Prostate gland (tissue), 2 donors: ENCODE data around the gene NDUFV1.
"Not testable (repeated sequence)": the region's sequence is repeated elsewhere in the genome, so short reads cannot be mapped to it uniquely, and the experiment has no call there.

ENCODE experiments used
- CTCF ChIP-seq, 4 experiments: fragments of 200-600 bp in 2 of 4; fragments of 450-650 bp in 2 of 4; sonication (generic) in 2 of 4; IDR thresholded peaks; 1 replicate in 3 of 4; 2 replicates in 1 of 4; pipeline ENCODE4 v1.5.1; 2016 to 2019; ENCODE audit warnings: antibody characterized with exemption in 4 of 4, mild to moderate bottlenecking in 2 of 4, moderate library complexity in 2 of 4
- POLR2A ChIP-seq: fragments of 450-650 bp; IDR thresholded peaks from one replicate; pipeline ENCODE4 v1.6.1; 2016; ENCODE audit warnings: antibody characterized with exemption, mild to moderate bottlenecking
- POLR2AphosphoS5 ChIP-seq: sonication (generic); formaldehyde crosslinking; IDR thresholded peaks from one replicate; pipeline ENCODE4 v1.6.1; 2017; ENCODE audit warnings: antibody characterized with exemption

GRCh38 chr11:67620621-67621020 is 13.9 kb downstream of the NDUFV1 start:
- not testable (repeated sequence) for TF ChIP-seq POLR2AphosphoS5; POLR2A; CTCF (IDR thresholded peaks at IDR 0.05)
